HFFc6 (cell line): Measurements from ENCODE around the gene FOXD3. TPM values are rescaled to one million over a fixed set of nuclear protein-coding genes. Genes with fewer than 3 reads are reported as not detected.

Experiments used
- DNase-seq: peaks from one replicate; pipeline ENCODE4 v3.0.0-alpha.2; 2018
- H3K27ac Mint-ChIP-seq: 2 replicates; pipeline ENCODE4 v1.8.0; 2020; ENCODE audit warnings: mild to moderate bottlenecking, mixed read lengths
- H3K27me3 Mint-ChIP-seq: 2 replicates; pipeline ENCODE4 v1.8.0; 2021; ENCODE audit warnings: mild to moderate bottlenecking, moderate library complexity, mixed read lengths; ENCODE audit not compliant: insufficient read depth
- H3K36me3 Mint-ChIP-seq: 2 replicates; pipeline ENCODE4 v1.8.0; 2021; ENCODE audit warnings: low read depth, mixed read lengths
- H3K4me1 Mint-ChIP-seq: 2 replicates; pipeline ENCODE4 v1.8.0; 2020; ENCODE audit warnings: low read depth, mixed read lengths
- H3K4me3 Mint-ChIP-seq: 2 replicates; pipeline ENCODE4 v1.8.0; 2020; ENCODE audit warnings: mild to moderate bottlenecking, moderate library complexity, mixed read lengths
- H3K9me3 Mint-ChIP-seq: 2 replicates; pipeline ENCODE4 v1.8.0; 2020; ENCODE audit warnings: mild to moderate bottlenecking, mixed read lengths
- CTCF ChIP-seq: fragments of 200-600 bp; sonication (generic); IDR thresholded peaks from 2 replicates; pipeline ENCODE4 v1.5.0; 2021; ENCODE audit warnings: antibody characterized with exemption, mild to moderate bottlenecking
- long read RNA-seq: library from polyadenylated mRNA; unstranded; transcript quantifications from one replicate; pipeline ENCODE4 v2.0.0, GENCODE V29; 2019
- total RNA-seq, 6 experiments: library from RNA; stranded (reverse); fragmentation: NEBNext Ultra II Directional; extraction: Animal tissue kit (Norgen Biotek cat#: 25700); gene quantifications; 2 replicates in 1 of 6; 3 replicates in 5 of 6; pipeline ENCODE4 v1.2.3, GENCODE V29; 2021

FOXD3 gene
- total RNA-seq, result not detected
- long read RNA-seq, result 0 reads

GRCh38 chr1:63322114-63322943 lies at the start of gene FOXD3:
TSS of gene FOXD3 (plus strand) at chr1:63322567. CDS start at chr1:63323059, 492 bp downstream.
- H3K9me3 Mint-ChIP-seq, result peaks cover 23% of the 10 kb centered on the region
- H3K27me3 Mint-ChIP-seq, result peaks cover 68% of the 10 kb centered on the region
- peak within 1 kb of the TSS; percentile 83 for H3K4me3 Mint-ChIP-seq
- H3K27ac Mint-ChIP-seq, result no peak within 1 kb of the TSS
- peaks cover 18% of the 10 kb centered on the region for H3K36me3 Mint-ChIP-seq
- TF ChIP-seq CTCF, result no peak
- H3K4me1 Mint-ChIP-seq, result peaks cover 29% of the 10 kb centered on the region
- DNase-seq, result peak; percentile 12

- Mint-ChIP-seq H3K4me3 (no peak overlapping the region), H3K27ac (no peak overlapping the region), H3K4me1 (no peaks in the 10 kb centered on the region), H3K9me3 (no peaks in the 10 kb centered on the region; the same call in 1 of the 2 replicates), H3K36me3 (no peaks in the 10 kb centered on the region), H3K27me3 (no peaks in the 10 kb centered on the region)
- TF ChIP-seq CTCF, result no peak
- DNase-seq, result no peak
Measured at GRCh38 chr1:63272811-63273210, 49.6 kb upstream of the FOXD3 start.

GRCh38 chr1:63274371-63274770 lies 48.0 kb upstream of the FOXD3 start:
- no peaks in the 10 kb centered on the region for H3K27me3 Mint-ChIP-seq
- DNase-seq, result no peak
- no peak overlapping the region for H3K27ac Mint-ChIP-seq
- H3K4me1 Mint-ChIP-seq, result no peaks in the 10 kb centered on the region
- no peak overlapping the region for H3K4me3 Mint-ChIP-seq
- no peak for TF ChIP-seq CTCF
- H3K36me3 Mint-ChIP-seq, result no peaks in the 10 kb centered on the region
- no peaks in the 10 kb centered on the region for H3K9me3 Mint-ChIP-seq

GRCh38 chr1:63274979-63275378 lies 47.4 kb upstream of the FOXD3 start:
- Mint-ChIP-seq H3K9me3 (no peaks in the 10 kb centered on the region), H3K27me3 (no peaks in the 10 kb centered on the region), H3K27ac (no peak overlapping the region), H3K4me1 (no peaks in the 10 kb centered on the region), H3K36me3 (no peaks in the 10 kb centered on the region), H3K4me3 (no peak overlapping the region)
- DNase-seq, result no peak
- TF ChIP-seq CTCF, result no peak

GRCh38 chr1:63276624-63277023 lies 45.7 kb upstream of the FOXD3 start:
- Mint-ChIP-seq H3K4me3 (no peak overlapping the region), H3K27ac (no peak overlapping the region), H3K4me1 (no peaks in the 10 kb centered on the region), H3K9me3 (no peaks in the 10 kb centered on the region; the same call in 1 of the 2 replicates), H3K36me3 (no peaks in the 10 kb centered on the region), H3K27me3 (no peaks in the 10 kb centered on the region)
- no peak for TF ChIP-seq CTCF
- no peak for DNase-seq
